Activated CD4-positive, alpha-beta T cell treated with anti-CD3 and anti-CD28 coated beads, Interleukin-2, amount 50 U/mL, for 1 hour (primary cell): ENCODE measurements around the gene C1GALT1C1L.
A peak's percentile ranks its signal among the peaks of the same experiment; 100 is the strongest.
"Not testable (repeated sequence)": the region's sequence is repeated elsewhere in the genome, so short reads cannot be mapped to it uniquely, and the experiment has no call there.

Experiments
- DNase-seq: peaks from one replicate; pipeline ENCODE4 v3.0.0-alpha.2; 2020

Gene C1GALT1C1L

DNA sequence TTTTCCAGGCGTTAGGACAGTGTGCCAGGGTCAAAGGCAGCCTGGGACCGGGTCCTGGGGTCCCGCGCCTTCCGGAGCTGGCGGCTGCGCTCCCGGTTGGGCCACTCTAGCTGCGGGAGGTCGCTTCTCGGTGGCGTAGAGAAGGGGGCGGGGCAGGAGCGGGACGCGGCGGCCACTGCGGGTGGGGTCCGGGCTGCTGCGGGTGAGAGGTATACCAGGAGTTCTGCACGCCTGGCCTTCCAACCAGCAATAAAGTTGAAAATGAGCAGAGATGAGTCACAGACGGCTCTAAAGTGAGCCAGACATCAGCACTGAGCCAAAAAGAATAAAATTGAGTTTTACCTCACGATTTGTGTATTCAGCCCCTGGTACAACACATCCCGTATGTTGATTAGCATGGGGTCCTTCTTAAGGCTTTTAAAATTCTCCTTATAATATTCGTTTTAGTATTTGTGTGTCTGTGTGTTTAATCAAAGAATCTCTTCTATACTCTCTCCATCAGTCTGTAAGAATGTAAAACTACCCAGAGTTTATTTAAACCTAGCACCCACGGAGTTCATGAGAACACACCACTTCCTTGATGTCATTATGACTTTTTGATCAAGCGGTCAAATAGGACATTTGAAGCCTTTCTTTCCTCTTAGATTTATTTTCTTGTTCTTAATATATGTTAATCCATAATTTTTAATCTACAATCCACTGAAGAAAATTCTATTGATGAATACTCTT, at the start of gene C1GALT1C1L:
TSS of gene C1GALT1C1L (minus strand) at position 108 of the 729 bp plus-strand sequence. CDS start at position 1, 107 bp downstream.
- DNase-seq, result peak; percentile 3

DNA sequence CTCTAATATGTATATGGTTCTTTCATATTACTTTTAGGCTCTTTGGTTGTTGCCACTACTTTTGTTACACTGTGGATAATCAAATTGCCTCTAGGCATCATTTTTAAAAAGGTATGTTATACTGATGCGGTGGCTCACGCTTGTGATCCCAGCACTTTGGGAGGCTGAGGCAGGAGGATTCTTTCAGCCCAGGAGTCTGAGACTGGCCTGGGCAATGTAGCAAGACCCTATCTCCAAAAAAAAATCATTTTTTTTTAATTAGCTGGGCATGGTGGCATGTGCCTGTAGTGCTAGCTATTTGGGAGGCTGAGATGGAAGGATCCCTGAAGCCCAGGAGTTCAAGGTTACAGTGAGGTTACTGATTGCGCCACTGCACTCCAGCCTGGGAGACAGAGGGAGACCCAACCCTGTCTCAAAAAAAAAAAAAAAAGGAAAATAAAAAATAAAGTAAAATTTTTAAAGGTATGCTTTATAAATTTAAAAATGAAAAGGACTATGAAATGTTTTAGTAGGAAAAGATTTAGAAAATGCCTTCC, 49.5 kb upstream of the C1GALT1C1L start:
- no peak for DNase-seq

DNA sequence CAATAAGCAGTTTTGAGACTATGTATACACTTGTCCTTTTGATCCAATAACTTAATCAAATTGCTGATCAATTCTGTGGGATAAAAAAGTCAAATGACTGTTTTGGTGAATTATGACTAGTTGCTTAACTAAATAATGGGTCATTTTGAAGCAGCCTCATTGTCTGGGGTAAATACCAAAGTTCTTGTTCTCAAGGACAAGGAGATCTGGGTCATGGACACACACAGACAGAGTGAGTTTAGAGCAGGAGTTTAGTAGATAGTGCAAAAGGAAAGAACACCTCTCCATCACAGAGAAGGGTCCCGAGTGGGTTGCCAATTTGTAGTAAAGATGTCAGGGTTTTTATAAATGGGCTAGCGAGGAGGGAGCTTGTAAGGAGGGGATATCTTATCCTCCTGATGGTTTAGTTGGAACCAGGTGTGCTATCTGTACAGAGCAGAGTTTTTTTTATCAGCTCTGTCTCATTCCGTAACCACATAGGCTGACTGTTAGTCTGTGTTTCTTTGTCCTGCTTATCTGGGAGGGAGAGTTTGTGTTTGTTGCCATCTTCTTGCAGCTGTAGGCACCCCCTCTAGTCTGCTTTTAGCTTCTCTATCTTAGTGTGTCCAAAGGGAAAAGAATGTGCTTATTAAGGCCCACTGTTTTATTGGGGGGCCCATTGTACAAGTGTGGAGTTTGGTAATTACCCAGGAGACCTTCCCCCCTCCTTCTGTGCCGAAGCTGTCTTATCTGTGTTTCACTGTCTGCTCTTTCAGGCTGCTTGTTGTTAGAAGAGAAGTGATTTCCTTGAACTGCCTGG, 48.7 kb upstream of the C1GALT1C1L start:
- DNase-seq, result no peak

DNA sequence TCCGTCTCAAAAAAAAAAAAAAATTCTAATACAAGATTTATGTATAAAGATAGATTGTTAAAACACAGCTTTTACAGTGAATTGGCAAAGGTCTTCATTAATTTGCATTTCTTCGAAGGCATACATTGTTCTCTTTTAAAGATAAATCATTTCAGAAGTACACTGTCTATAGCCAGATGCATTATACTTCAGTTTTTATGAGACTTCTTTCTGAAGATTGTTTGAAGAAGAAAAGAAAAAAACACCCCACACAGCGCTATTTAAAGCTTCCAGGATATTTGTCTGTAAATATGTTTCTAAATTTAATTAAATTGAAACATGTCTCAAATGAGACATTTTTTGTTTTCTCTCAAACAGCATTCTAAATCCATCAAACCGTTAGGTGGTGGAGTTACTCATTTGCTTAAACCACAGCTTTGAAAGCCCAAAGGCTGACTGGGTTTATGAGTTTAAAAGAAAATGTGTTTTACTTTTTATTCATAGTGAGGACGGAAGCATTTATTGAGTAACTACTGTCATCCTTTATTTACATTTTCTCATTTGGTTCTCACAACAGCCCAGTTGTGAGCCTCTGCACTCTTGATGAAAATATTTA, 42.4 kb upstream of the C1GALT1C1L start:
- no peak for DNase-seq

DNA sequence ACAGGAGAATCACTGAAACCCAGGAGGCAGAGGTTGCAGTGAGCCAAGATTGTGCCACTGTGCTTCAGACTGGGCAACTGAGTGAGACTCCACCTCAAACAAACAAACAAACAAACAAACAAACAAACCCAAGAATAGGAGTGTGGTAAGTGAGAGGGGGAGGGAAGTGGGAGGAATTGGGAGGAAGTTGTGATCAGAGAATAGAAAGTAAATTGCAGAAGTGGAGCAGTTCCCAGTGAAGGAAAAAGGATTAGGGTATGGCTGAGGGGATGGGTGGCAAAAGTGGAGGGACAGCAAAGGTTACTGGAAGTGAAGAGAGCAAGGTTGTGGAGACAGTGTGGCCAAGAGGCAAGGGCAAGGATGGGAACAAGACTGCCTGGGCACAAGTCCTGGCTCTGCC, 41.1 kb upstream of the C1GALT1C1L start:
- DNase-seq, result no peak

DNA sequence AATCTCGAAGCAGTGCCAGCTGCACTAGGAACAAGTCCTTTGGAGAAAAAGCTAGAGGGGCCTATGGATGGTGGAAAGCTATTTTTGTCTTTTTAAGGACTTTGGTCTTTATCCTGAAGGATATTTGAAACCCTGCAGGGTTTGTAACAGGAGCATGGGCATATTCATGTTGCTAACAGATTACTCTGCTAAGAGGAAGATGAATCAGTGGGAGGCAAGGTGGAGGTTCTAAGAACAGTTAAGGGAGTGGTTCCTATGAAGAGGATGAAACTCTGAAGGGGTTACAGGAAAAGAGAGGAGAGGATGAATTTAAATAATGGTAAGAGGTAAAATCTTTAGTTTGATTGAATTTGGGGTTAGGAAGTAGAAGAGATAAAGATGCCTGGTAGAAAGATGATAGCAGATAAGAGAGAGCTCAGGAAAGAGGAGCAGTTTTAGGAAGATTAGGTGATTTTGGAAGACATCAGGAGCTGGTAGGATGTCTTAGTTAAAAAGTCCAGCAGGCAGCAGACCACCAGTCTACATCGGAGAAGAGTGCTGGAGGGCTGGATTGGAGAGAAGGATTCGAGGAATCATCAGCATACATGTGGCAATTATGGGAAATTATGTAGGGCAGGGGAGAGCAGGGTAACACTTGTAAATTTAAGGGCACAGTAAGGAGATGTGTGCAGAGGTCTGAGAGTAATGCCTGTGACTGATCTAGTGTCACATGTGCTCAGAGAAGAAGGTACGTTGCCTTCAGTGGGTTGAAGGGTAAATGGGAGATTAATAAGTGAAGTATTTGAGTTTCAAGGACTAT, 39.3 kb upstream of the C1GALT1C1L start:
- no peak for DNase-seq

DNA sequence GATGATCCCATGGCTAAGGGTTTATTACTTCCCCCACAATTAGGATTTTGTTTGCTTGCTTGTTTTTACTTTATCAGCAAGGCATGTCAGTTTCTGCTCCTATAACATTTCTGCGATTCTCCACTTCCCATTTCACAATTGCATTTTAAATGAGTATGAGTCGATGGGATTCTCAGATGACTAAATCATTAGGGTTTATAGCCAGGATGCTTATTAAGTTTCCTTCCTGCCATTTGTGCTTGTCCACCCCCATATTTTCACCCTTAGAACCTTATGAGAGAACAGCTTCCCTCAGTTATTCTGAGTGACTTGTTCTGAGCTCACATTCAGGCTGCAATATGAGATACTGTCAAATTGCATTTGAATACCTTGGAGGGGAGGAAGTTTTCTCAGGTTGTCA, 37.9 kb upstream of the C1GALT1C1L start:
- DNase-seq, result no peak

DNA sequence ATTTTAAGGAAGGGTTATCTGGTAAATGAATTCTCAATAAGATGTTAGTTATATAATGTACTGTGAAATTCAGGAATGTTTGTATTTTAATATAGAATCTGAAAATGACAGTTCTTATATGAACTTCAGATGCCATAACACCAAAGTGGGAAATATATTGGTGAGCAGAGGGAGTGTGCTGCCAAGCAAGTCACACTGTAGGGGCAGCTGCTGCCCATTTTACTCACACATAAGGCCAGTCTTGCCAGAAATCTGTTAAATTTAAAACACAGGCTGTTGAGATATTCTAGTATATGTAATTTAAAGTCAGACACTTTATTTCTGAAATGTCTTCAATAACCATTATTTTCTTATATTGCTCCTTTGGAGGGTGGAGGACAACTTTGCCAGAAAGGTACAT, 34.6 kb upstream of the C1GALT1C1L start:
- no peak for DNase-seq

DNA sequence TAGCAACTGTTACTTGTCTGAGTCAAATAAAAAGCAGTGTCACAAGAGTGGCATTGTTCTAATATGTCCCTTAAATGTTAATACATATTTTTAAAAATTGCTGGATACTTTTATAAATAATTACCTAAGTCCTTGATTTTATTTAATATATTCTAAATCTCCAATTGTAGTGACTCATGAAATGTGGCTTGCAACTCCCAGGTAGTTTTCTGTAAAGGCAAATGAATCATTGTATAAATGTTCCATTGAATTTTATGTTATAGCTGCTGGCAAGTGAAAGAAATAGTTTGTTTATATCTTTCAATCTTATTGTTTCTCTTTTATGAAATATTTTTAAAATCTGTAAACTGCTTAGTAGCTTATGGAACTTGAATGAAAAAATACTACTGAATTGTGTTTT, 32.7 kb upstream of the C1GALT1C1L start:
- no peak for DNase-seq

DNA sequence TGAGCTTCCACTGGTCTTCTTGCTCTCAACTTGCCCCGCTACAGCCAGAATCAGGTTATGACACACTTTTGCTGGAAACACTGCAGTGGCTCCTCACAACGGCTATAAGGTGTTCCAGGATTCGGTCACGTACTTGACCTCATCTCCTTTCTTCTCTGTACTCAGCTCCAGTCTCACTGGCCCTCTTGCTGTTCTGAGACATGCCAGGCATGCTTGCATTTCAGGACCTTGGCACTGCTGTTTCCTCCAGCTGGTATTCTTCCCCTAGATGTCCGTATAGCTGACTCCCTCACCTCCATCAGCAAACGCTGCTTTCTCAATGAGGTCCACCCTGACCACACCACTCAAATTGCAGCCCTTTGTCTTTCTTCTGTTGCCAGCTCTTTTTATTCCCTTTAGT, 31.9 kb upstream of the C1GALT1C1L start:
- no peak for DNase-seq

DNA sequence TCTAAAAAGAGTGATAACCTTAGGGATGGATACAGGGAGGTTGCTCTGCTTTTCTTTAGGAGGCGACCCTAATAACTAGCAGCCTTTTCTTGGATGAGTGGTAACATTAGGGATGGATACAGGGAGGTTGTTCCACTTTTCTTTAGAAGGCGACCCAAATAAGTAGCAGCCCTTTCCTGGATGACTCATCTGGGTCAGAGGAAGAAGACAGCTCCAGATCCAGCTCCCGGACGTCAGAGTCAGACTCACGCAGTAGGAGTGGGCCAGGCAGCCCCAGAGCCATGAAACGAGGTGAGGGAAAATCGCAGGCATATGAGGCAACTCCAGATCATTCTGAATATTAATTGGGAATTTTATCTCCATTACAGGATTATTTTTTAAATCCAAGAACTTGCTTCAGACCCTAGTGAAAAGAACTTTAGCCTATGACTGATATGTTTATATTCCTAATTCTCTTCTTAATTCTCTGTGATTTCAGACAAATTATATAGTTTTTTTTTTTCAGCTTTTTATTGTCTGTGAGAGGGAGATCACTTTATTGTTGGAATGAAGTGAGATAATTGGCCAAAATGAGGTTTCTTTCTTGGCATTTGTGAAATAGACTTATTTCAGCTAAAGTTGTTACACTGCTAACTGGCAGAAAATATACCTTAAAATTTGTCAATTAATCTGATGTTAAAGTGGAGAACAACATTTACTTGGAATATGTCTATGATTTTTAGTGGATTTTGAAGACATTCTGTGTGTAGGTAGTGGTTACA, 31.2 kb upstream of the C1GALT1C1L start:
- no peak for DNase-seq

DNA sequence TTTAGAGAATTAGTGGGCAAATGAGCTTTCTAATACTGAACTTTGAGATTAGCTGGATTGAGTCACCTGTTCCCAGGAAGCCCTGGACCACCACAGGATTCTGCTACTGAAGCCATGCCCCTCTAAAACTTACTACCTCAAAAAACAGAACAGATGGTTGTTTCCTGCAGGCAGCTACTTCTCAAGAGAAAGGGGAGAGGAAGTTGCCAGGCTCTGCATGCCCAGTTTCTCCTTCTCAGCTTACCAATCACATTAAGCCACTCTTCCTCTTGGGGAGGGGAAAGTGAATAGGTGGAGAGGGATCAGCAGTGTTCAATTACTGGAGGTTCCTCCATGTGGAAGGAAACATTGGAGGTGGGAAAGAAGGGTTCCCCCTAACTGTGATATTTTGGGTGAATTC, 24.9 kb upstream of the C1GALT1C1L start:
- DNase-seq, result no peak

DNA sequence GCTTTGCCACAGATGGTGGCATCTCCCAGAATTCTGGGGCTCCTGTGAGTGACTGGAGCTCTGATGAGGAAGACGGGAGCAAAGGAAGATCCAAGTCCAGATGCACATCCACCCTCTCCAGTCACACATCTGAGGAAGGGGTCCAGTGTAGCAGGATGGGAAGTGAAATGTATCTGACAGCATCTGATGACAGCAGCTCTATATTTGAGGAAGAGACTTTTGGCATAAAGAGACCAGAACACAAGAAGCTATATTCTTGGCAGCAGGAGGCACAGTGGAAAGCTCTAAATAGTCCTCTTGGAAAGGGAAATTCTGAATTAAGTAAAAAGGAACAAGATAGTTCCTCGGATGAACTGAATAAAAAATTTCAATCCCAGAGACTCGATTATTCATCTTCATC, 23.5 kb upstream of the C1GALT1C1L start:
- no peak for DNase-seq

DNA sequence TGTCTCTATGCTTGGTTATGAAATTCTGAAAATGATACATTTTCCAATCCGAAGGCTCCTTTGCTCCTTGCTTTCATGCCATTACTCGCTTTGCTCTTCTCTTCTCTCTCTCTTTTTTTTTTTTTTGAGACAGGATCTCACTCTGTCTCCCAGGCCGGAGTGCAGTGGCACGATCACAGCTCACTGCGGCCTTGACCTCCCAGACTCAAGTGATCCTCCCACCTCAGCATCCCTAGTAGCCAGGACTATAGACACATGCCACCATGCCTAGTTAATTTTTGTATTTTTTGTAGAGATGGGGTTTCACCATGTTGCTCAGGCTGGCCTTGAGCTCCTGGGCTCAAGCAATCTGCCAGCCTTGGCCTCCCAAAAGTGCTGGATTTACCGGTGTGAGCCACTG, 21.9 kb upstream of the C1GALT1C1L start:
- DNase-seq, result not testable (repeated sequence)

DNA sequence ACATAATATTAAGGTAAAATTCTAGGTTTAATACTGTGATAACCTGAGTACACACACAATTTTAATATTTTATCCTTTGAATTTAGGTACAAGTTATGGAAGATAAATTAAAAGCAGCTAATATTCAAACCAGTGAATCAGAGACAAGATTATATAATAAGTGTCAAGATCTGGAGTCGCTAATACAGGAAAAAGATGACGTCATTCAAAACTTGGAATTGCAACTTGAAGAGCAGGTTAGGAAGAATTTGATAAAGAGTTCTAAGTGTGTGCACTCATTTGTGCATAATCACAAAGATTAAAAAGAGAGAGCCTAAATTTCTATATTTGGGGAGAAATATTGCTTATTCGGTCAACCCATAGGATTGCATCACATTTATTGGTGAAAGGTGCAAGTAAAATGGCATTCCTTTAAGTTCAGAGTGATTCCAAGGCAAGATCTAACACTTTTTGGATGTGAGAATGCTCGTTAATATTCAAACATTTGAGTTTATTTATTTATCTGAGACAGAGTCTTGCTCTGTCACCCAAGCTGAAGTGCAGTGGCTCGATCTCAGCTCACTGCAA, 16.3 kb upstream of the C1GALT1C1L start:
- no peak for DNase-seq

DNA sequence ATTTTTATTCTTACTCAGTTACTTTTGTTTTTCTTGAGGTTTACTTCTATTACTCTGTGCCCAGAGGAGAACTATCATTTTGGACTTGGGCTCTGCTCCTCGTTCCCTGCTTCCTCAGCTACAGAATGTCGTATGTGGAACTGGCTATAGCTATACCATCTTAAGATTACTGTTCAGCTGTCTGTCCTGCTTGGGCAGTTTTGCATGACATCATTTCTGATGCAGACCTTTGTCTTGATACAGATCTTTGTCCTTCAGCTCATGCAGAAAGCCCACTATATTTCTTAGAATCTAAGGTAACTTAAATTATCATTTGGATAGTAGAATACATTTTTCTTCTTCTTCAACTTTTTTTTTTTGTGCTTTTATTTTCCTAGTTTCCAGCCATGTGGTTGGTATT, 13.8 kb upstream of the C1GALT1C1L start:
- DNase-seq, result no peak

DNA sequence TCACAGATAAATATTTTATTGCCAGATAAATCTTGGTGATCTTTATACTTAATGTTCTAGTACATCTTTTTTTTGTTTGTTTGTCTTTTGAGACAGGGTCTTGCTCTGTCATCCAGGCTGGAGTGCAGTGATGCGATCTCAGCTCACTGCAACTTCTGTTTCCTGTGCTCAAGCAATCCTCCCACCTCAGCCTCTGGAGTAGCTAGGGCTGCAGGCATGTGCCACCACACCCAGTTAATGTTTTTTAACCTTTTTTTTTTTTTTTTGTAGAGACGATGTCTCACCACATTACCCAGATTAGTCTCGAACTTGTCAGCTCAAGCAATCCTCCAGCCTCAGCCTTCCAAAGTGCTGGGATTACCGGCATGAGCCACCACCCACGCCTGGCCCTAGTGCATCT, 9.1 kb upstream of the C1GALT1C1L start:
- no peak for DNase-seq

DNA sequence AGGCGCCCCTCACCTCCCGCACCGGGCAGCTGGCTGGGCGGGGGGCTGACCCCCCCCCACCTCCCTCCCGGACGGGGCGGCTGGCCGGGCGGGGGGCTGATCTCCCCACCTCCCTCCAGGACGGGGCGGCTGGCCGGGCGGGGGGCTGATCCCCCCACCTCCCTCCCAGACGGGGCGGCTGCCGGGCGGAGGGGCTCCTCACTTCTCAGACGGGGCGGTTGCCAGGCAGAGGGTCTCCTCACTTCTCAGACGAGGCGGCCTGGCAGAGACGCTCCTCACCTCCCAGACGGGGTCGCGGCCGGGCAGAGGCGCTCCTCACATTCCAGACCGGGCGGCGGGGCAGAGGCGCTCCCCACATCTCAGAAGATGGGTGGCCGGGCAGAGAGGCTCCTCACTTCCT, 1.6 kb upstream of the C1GALT1C1L start:
- not testable (repeated sequence) for DNase-seq

DNA sequence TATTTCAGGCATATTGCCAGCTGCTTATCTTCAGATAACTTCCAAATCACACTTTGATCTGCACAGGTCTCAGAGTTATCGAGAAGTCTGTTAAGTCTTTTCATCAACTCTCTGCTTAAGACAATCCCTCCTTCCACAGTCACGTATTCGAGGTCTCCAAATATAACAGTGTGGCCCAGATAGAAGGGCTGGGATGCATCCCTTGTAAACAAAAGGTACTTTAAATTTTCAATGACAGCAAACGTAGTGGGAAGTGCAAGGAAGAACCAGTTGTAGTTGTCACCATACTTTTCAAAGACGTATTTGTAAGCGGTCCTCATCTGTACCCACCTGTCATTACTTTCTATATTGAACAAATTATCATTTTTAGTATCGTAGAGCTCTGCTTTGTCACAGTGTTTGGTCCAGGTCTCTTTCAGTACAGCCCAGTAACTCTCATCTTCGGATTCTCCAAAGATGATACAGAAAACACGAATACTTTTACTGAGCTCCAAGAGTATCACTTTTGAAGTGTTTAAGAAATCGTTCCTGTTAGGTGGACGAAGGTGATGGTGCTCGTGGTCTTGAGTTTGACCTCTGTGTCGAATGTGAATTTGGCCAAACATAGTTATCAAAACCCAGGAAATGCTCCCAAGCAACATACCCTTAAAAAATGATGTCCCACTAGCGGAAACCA, 445 bp downstream of the C1GALT1C1L start:
- DNase-seq, result no peak

DNA sequence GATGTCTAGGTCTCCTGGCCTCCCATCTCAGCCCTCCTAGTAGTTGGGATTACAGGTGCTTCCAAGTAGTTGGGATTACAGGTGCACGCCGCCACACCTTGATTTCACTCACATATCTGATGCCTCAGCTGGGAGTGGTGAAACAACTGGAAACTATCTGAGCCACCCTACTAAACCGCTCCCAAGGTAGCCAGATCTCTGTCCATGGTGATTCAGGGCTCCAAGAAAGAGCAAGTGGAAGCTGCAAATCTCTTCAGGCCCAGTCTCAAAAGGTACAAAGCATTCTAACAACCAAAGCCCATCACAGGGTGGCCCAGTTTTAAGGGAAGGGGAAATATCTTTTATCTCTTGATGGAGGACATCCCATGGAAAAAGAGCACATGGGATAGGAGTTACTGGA, 19.0 kb downstream of the C1GALT1C1L start:
- no peak for DNase-seq

DNA sequence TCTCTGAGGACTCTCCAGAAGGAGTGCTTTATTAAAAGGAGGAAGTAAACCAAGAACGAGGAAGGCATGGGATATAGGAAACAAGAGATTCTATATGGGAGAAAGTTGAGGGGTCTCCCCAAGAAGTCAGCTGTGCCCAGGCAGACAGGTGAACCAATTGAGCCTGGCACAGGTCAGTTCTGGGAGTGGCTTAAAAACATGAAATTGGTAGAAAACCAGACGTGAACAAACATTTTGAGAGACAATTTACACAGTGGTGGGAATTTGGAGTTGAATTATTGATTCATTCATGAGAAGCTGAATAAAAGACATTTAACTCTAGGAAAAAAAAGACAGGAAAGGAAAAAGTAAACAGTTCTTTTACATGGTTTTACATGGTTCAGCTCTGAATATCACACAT, 22.7 kb downstream of the C1GALT1C1L start:
- DNase-seq, result no peak
